ENCODE data around the gene SLC24A3. TPM values are rescaled to one million over a fixed set of nuclear protein-coding genes. Genes with fewer than 3 reads are reported as not detected.

The SLC24A3 gene
- total RNA-seq, 1 donor from 2014 or later: 0.11 TPM

- Mint-ChIP-seq H3K4me3 (ENCODE audit: unreplicated experiment) (no peak overlapping the region), H3K36me3 (ENCODE audit: unreplicated experiment) (no peaks in the 10 kb centered on the region), H3K27ac (ENCODE audit: unreplicated experiment) (no peak overlapping the region), H3K9me3 (ENCODE audit: unreplicated experiment) (peaks cover 6% of the 10 kb centered on the region), H3K27me3 (ENCODE audit: unreplicated experiment) (no peaks in the 10 kb centered on the region), H3K4me1 (ENCODE audit: unreplicated experiment) (no peaks in the 10 kb centered on the region)
- no peak for DNase-seq (ENCODE audit: extremely low spot score, unreplicated experiment)
- no peak for TF ChIP-seq CTCF (IDR thresholded peaks at IDR 0.05)
These were observed 174.8 kb downstream of the SLC24A3 start for GRCh38 chr20:19387251-19387650.

GRCh38 chr20:19392344-19393130 is 180.1 kb downstream of the SLC24A3 start:
- H3K9me3 Mint-ChIP-seq (ENCODE audit: unreplicated experiment): peaks cover 20% of the 10 kb centered on the region

GRCh38 chr20:19396460-19397081 is 184.1 kb downstream of the SLC24A3 start:
- Mint-ChIP-seq H3K9me3 (ENCODE audit: unreplicated experiment) (peaks cover 36% of the 10 kb centered on the region), H3K4me3 (ENCODE audit: unreplicated experiment) (no peak overlapping the region), H3K27me3 (ENCODE audit: unreplicated experiment) (no peaks in the 10 kb centered on the region), H3K4me1 (ENCODE audit: unreplicated experiment) (no peaks in the 10 kb centered on the region), H3K36me3 (ENCODE audit: unreplicated experiment) (no peaks in the 10 kb centered on the region), H3K27ac (ENCODE audit: unreplicated experiment) (no peak overlapping the region)
- DNase-seq (ENCODE audit: extremely low spot score, unreplicated experiment): no peak
- TF ChIP-seq CTCF (IDR thresholded peaks at IDR 0.05): no peak

More at GRCh38 chr20:19392344-19393130, 180.1 kb downstream of the SLC24A3 start:
- Mint-ChIP-seq H3K4me1 (ENCODE audit: unreplicated experiment) (no peaks in the 10 kb centered on the region), H3K4me3 (ENCODE audit: unreplicated experiment) (no peak overlapping the region), H3K36me3 (ENCODE audit: unreplicated experiment) (no peaks in the 10 kb centered on the region), H3K27ac (ENCODE audit: unreplicated experiment) (no peak overlapping the region), H3K27me3 (ENCODE audit: unreplicated experiment) (no peaks in the 10 kb centered on the region)
- DNase-seq (ENCODE audit: extremely low spot score, unreplicated experiment): no peak
- no peak for TF ChIP-seq CTCF (IDR thresholded peaks at IDR 0.05)

GRCh38 chr20:19397226-19397625 is 184.8 kb downstream of the SLC24A3 start:
- peaks cover 36% of the 10 kb centered on the region for H3K9me3 Mint-ChIP-seq (ENCODE audit: unreplicated experiment)
- no peaks in the 10 kb centered on the region for H3K36me3 Mint-ChIP-seq (ENCODE audit: unreplicated experiment)
- no peak overlapping the region for H3K4me3 Mint-ChIP-seq (ENCODE audit: unreplicated experiment)

More at GRCh38 chr20:19397226-19397625, 184.8 kb downstream of the SLC24A3 start:
- no peaks in the 10 kb centered on the region for H3K27me3 Mint-ChIP-seq (ENCODE audit: unreplicated experiment)
- H3K27ac Mint-ChIP-seq (ENCODE audit: unreplicated experiment): no peak overlapping the region
- TF ChIP-seq CTCF (IDR thresholded peaks at IDR 0.05): no peak
- no peaks in the 10 kb centered on the region for H3K4me1 Mint-ChIP-seq (ENCODE audit: unreplicated experiment)
- DNase-seq (ENCODE audit: extremely low spot score, unreplicated experiment): no peak
